Heart left ventricle (tissue), 16 donors: ENCODE results near the gene GLRX3. TPM values are rescaled to one million over a fixed set of nuclear protein-coding genes. Genes with fewer than 3 reads are reported as not detected.
"Not testable (repeated sequence)": the region's sequence is repeated elsewhere in the genome, so short reads cannot be mapped to it uniquely, and the experiment has no call there.

Experiments
- ATAC-seq, 4 donors: fragments of 200-7000 bp; cut with Tn5 transposase; one replicate each; pipeline ENCODE4 v1.9.1; 2020 to 2022; ENCODE audit warnings: moderate library complexity in 4 of 4, mild to moderate bottlenecking in 3 of 4, moderate number of reproducible peaks in 1 of 4
- DNase-seq, 5 donors: peaks; one replicate each; pipeline ENCODE4 v3.0.0-alpha.2; 2020
- H3K27ac ChIP-seq, 12 donors: fragments of 200-600 bp; sonication (generic) in 4 of 12; one replicate each; pipeline versions ENCODE4 v1.5.0 to v1.8.0; 2016 to 2022; ENCODE audit warnings: mild to moderate bottlenecking in 2 of 12
- H3K27me3 ChIP-seq, 9 donors: fragments of 200-600 bp; sonication (generic) in 2 of 9; one replicate each; pipeline versions ENCODE4 v1.5.1 to v1.8.0; 2016 to 2022; ENCODE audit warnings: mild to moderate bottlenecking in 3 of 9
- H3K36me3 ChIP-seq, 9 donors: fragments of 200-600 bp; sonication (generic) in 2 of 9; one replicate each; pipeline versions ENCODE4 v1.5.0 to v1.8.0; 2018 to 2022; ENCODE audit warnings: mild to moderate bottlenecking in 2 of 9
- H3K4me1 ChIP-seq, 12 donors: fragments of 200-600 bp; sonication (generic) in 4 of 12; one replicate each; pipeline versions ENCODE4 v1.5.0 to v1.8.0; 2016 to 2022; ENCODE audit warnings: mild to moderate bottlenecking in 3 of 12
- H3K4me3 ChIP-seq, 12 donors: fragments of 200-600 bp; sonication (generic) in 4 of 12; one replicate each; pipeline versions ENCODE4 v1.5.0 to v1.8.0; 2017 to 2022; ENCODE audit warnings: mild to moderate bottlenecking in 9 of 12, moderate library complexity in 4 of 12
- H3K9me3 ChIP-seq, 12 donors: fragments of 200-600 bp; sonication (generic) in 4 of 12; one replicate each; pipeline versions ENCODE4 v1.5.0 to v1.8.0; 2016 to 2022; ENCODE audit warnings: mild to moderate bottlenecking in 1 of 12
- CTCF ChIP-seq, 12 donors: fragments of 200-600 bp; sonication (generic) in 4 of 12; IDR thresholded peaks; one replicate each; pipeline versions ENCODE4 v1.5.0 to v1.8.0; 2018 to 2022; ENCODE audit warnings: antibody characterized with exemption in 12 of 12, mild to moderate bottlenecking in 5 of 12
- POLR2A ChIP-seq, 2 donors: fragments of 450-650 bp; IDR thresholded peaks; one replicate each; pipeline ENCODE4 v1.6.1; 2017; ENCODE audit warnings: antibody characterized with exemption in 2 of 2, mild to moderate bottlenecking in 2 of 2, moderate library complexity in 2 of 2
- WGBS, 4 donors: extraction: QIAGEN DNeasy Blood & Tissue Kit in 2 of 4; methylation state at CpG; one replicate each; pipeline versions ENCODE4 v1.1.5 to v1.1.7; 2013 to 2018; 5-methylcytosine and 5-hydroxymethylcytosine counted together
- intact Hi-C, 10 donors: fragments of 100-400 bp; cut with DNase I; formaldehyde crosslinking; loops; one replicate each; pipeline versions ENCODE4 v1.11.1 to v1.14.2; 2022
- polyA plus RNA-seq, 2 donors: library from polyadenylated mRNA; stranded (reverse); fragments of 200-250 nt; gene quantifications; one replicate each; pipeline ENCODE4 v1.2.3, GENCODE V29; 2013
- total RNA-seq, 9 donors: library from RNA; depleted of rRNA in 2 of 9; stranded (reverse); fragments of >200 nt in 2 of 9; fragmentation: NEBNext Ultra II Directional in 3 of 9; extraction: Animal tissue kit (Norgen Biotek cat#: 25700) in 3 of 9; gene quantifications; one replicate each; pipeline versions ENCODE4 v1.1.0 to v1.2.4, GENCODE V29; 2016 to 2023
- donor health status: ischemic (EF 13 %, LVEDD 7.1; RV severe dilation, severe dysfunction).
- donor health status: healthy with polysubstance abuse.
- donor health status: DM: no; HTN: yes; CAD: no.
- donor health status: DM: no; HTN: no; CAD: no.
- donor health status: ischemic (EF 25% LVEDD 6.9; RV normal size, moderate dysfunction).
- donor health status: ischemic (EF 25% LVEDD 5.7; RV mildly dilated, moderate dysfunction).
- donor health status: healthy.
- donor health status: DM: yes; HTN: yes; CAD: no.
- donor health status: ischemic (EF 35%, LVEDD 5.7; RV mildly dilated, moderate dysfunction).
- donor health status: nonischemic (EF 11% LVEDD 7.7; RV severe dilation, severe dysfunction).
- donor health status: DM: yes; HTN: yes; CAD: no.
- donor health status: PGD.
- donor health status: ischemic (EF 29% LVEDD 5.4; RV normal size, mild dysfunction).
- donor health status: nonischemic (EF 23%, LVEDD 6.1; RV moderate dilation, normal function).

Gene GLRX3
- total and polyA plus RNA-seq, 11 donors: 54.0 to 180 (median 66.4) TPM

- WGBS, 4 donors: 0 to 3% (median 1%) methylated on average over 24 to 49 of the region's 49 CpGs
- DNase-seq (peak; percentile 96 to 98 (median 97)), ATAC-seq (peak; percentile 93 to 97 (median 94))
- H3K4me3 ChIP-seq: peak overlapping the region; percentile 52 to 89 (median 78)
- H3K36me3 ChIP-seq: no peaks in the 10 kb centered on the region
- peaks cover 0 to 26% (median 16%) of the 10 kb centered on the region in 12 donors for H3K4me1 ChIP-seq
- H3K9me3 ChIP-seq: no peaks in the 10 kb centered on the region
- H3K27me3 ChIP-seq: no peaks in the 10 kb centered on the region
- peak overlapping the region; percentile 74 to 97 (median 94) for H3K27ac ChIP-seq
- intact Hi-C loops: loop anchor here in 6 of 10 donors (1.0 to 10.0 kb wide), 4 partner anchors 25 to 1076 kb away; partner anchors contain the start of genes GLRX3 (in 5 of the 6) and MGMT (in 1 of the 6)
- TF ChIP-seq POLR2A (IDR thresholded peaks at IDR 0.05): peak in 1 of 2 donors; percentile 63
- TF ChIP-seq CTCF (IDR thresholded peaks at IDR 0.05): no peak
Measured at GRCh38 chr10:130111113-130111851, 24.9 kb upstream of the GLRX3 start.

- DNase-seq (no peak), ATAC-seq (no peak)
- Histone ChIP-seq H3K27ac (peak overlapping the region in 11 of 12 donors; percentile 91 to 97 (median 94)), H3K9me3 (peaks cover 0 to under 1% (median 0%) of the 10 kb centered on the region in 12 donors), H3K27me3 (no peaks in the 10 kb centered on the region), H3K4me3 (peak overlapping the region; percentile 52 to 89 (median 78)), H3K4me1 (peaks cover 0 to 26% (median 16%) of the 10 kb centered on the region in 12 donors), H3K36me3 (no peaks in the 10 kb centered on the region)
- no peak for TF ChIP-seq POLR2A (IDR thresholded peaks at IDR 0.05)
- TF ChIP-seq CTCF (IDR thresholded peaks at IDR 0.05): no peak
- WGBS, 4 donors: 74 to 81% (median 77%) methylated on average over 6 of the region's 6 CpGs
- intact Hi-C loops: loop anchor here in 6 of 10 donors (1.0 to 10.0 kb wide), 4 partner anchors 24 to 1077 kb away; partner anchors contain the start of genes GLRX3 (in 5 of the 6) and MGMT (in 1 of the 6)
Measured at GRCh38 chr10:130111852-130112180, 24.4 kb upstream of the GLRX3 start.

GRCh38 chr10:130112821-130113220 lies 23.4 kb upstream of the GLRX3 start:
- no peak for ATAC-seq

GRCh38 chr10:130116942-130117341 lies 19.2 kb upstream of the GLRX3 start:
- H3K36me3 ChIP-seq, H3K27ac ChIP-seq, ATAC-seq, DNase-seq, H3K27me3 ChIP-seq, H3K4me3 ChIP-seq: not testable (repeated sequence)
- intact Hi-C loops: loop anchor here in 1 of 10 donors (10.0 kb wide), 1 partner anchor 1082 kb away; no protein-coding TSS in a partner anchor
- Histone ChIP-seq H3K9me3 (peaks cover 0 to 17% (median 8%) of the 10 kb centered on the region in 12 donors), H3K4me1 (peaks cover 0 to 10% (median 3%) of the 10 kb centered on the region in 12 donors)
- WGBS, 4 donors: 96 to 97% (median 97%) methylated on average over 4 of the region's 4 CpGs

More at GRCh38 chr10:130112821-130113220, 23.4 kb upstream of the GLRX3 start:
- Histone ChIP-seq H3K36me3 (no peaks in the 10 kb centered on the region), H3K27ac (no peak overlapping the region), H3K27me3 (no peaks in the 10 kb centered on the region), H3K9me3 (peaks cover 0 to 11% (median 6%) of the 10 kb centered on the region in 12 donors), H3K4me1 (peaks cover 0 to 26% (median 16%) of the 10 kb centered on the region in 12 donors), H3K4me3 (no peak overlapping the region)
- TF ChIP-seq CTCF (IDR thresholded peaks at IDR 0.05): no peak
- TF ChIP-seq POLR2A (IDR thresholded peaks at IDR 0.05): no peak
- intact Hi-C loops: loop anchor here in 2 of 10 donors (5.0 to 10.0 kb wide), 2 partner anchors 646 to 1078 kb away; partner anchors contain the start of gene MGMT (in 1 of the 2)
- DNase-seq: no peak
- 93 to 98% (median 94%) methylated on average over 3 of the region's 3 CpGs for WGBS, 4 donors

- not testable (repeated sequence) for H3K27me3 ChIP-seq, H3K4me1 ChIP-seq, ATAC-seq, H3K27ac ChIP-seq, H3K36me3 ChIP-seq, H3K4me3 ChIP-seq, DNase-seq
- peaks cover 0 to 17% (median 8%) of the 10 kb centered on the region in 12 donors for H3K9me3 ChIP-seq
- WGBS, 4 donors: 72 to 84% (median 76%) methylated on average over 6 of the region's 6 CpGs
- intact Hi-C loops: loop anchor here in 1 of 10 donors (10.0 kb wide), 1 partner anchor 1083 kb away; no protein-coding TSS in a partner anchor
Measured at GRCh38 chr10:130117535-130117934, 18.7 kb upstream of the GLRX3 start.
